NCI-H2227 (cell line): Measurements from ENCODE around the gene FAM120C.

Experiments
- DNase-seq: peaks from one replicate; lab custom pipeline; 2025; ENCODE audit not compliant: unreplicated experiment; lab: John Stamatoyannopoulos, UW

FAM120C gene

GRCh38 chrX:54182864-54183613 is at the start of gene FAM120C:
TSS of gene FAM120C (minus strand) at chrX:54183254. CDS start at chrX:54183198, 56 bp downstream.
- DNase-seq: peak; percentile 90

DNA sequence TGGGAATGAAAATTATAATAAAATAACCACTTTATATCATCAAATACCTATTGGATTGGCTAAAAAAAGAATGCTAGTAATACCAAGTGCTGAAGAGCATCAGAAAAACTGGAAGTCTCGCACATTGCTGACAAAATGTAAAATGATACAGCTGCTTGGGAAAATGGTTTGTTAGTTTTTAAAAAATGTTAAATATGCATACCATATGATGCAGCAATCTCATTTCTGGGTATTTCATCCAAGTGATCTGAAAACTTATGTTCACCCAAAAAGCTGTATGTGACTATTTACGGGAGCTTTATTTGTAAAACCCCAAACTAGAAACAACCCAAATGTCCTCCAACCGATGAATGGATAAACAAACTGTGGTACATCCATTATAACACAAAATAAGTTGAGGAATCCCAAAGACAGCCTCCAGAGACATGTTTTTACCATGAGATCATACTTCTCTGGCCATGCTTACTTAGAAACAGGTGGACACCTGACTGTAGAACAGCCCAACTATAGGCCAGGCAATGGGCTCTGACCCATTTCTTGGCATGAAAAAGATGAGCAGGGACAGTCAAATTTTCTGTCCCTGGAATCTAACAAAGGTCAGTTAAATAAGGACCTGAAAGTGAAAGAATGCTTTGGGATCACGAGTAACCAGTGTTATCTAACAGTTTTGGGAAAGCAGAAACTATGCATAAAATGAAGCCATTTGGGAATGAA is 47.5 kb upstream of the FAM120C start:
- DNase-seq: no peak

DNA sequence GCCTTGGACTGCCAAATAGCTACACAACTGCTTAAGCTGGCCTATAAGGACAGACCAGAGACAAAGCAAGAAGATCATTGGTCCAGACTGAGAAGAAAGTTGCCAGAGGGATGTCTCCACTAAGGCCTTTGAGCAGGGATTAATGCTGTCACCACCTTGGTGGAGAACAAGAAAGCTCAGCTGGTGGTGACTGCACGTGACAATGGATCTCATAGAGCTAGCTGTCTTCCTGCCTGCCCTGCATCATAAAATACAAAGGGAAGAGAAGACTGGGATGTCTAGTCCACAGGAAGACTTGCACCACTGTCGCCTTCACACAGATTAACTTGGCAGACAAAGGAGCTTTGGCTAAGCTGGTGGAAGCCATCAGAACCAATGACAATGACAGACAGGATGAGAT is 40.5 kb upstream of the FAM120C start:
- DNase-seq: no peak

GRCh38 chrX:54213603-54214002 is 30.5 kb upstream of the FAM120C start:
- no peak for DNase-seq

DNA sequence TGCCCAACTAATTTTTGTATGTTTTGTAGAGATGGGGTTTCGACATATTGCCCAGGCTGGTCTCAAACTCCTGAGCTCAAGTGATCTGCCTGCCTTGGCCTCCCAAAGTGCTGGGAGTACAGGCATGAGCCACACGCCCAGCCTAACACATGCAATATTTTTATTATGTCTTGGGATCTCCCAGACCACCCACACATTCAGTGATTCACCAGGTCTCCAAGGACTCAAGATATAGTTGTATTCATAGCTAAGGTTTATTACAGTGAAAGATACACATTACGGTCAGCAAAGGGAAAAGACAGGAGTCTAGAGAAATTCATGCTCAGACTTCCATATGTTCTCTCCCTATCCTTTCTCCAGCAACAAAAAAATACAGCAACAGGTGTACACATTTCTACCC is 25.5 kb upstream of the FAM120C start:
- no peak for DNase-seq

DNA sequence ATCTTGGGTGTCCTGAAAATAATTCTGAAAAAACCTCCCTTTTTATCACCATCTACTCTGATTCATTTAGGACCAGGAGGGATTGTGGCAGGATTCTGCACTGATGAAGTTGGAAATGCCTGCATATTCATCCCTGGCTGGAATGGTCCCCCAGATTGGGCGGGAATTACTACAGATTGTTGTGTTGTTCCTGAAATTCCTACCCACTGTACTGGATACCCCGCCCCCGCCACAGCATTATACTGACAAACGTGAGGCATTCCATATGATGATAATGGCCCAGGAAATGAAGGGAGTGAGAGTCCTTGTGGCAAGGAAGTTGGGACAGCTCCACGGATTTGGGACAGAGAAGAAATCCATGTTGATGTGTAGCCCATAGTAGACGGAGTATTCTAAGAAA is 15.2 kb upstream of the FAM120C start:
- no peak for DNase-seq

DNA sequence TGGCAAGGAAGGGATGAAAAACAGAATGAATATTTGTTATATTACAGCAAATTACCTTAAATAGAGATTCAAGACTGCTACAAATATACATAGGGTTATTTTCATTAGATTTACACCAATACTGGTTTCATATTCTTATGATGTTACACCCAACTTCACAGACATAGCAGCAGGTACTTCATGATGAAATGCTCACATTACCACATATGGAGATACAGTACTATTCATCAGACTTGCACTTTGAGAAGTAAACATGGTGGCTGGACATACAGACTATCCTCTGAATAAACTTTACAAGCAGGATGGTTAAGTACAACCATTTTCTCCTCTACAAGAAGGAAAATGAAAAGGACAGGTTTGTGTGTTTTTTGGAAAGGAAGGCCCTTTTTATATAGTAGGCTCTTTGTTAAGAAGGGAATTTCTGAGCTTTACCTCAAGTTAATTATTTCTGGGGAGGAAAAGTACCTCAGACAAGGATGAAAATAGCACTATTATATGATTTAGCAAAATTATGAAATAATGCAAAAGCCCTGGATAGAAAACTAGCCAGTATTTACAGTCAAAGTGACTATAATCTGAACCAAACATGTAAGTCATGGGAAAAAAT is 12.0 kb upstream of the FAM120C start:
- no peak for DNase-seq

DNA sequence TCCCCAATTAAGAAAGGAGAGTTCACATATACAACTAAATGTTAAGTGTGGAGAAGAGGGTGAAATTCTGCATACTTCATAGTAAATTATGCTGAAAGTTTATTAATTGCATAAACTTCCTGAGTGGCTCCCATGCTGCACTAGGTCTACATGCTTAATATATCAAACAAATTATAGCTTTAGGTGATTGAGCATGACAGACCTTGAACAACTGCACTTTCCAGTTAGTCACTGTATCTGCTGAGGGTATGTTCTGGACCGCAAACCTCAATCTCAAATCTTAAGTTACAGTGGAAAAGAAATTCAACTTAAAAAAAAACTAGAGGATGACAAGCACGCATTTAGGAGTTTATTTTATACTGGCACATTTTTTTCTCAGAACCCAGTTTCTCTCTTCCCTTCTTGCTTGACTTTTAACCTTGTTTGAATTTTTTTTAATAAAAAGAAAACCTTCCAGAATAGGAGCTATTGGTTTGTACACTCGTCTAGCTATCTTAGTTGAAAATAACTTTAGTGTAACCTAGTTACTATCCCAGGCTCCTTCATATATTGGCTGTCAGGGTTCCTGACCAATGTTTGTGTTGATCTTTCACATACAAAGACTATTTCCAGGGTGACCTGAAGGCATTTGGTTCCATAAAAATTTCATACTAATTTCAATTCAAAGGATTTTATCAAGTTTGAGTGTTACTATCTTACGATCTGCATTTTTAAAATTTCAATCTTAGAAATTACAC is 10.2 kb upstream of the FAM120C start:
- DNase-seq: no peak

GRCh38 chrX:54184474-54184873 is 1.4 kb upstream of the FAM120C start:
- no peak for DNase-seq

- peak; percentile 69 for DNase-seq
Measured at GRCh38 chrX:54182194-54182863, 725 bp downstream of the FAM120C start.

GRCh38 chrX:54181202-54181953 is 1.7 kb downstream of the FAM120C start:
- no peak for DNase-seq

- DNase-seq: no peak
Measured at GRCh38 chrX:54180403-54180802, 2.7 kb downstream of the FAM120C start.

- DNase-seq: no peak
Measured at GRCh38 chrX:54178100-54178940, 4.7 kb downstream of the FAM120C start.

DNA sequence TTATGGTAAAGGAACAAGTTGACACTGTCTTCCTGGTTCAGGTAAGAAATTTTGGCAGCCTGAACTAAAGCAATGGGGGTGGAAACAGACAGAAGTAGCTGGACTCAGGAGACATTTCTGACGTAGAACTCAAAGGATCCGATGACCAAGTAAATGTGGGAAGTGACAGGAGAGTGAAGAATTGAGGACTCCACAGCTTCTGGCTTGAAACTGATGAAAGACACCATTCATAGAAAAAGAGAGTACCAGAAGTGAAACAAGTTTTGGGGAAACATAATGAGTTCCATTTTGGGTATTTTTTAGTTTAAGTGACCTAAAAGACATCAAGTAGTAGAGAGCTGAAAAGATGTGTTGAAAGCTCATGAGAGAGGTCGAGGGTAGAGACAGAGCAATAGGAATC is 5.7 kb downstream of the FAM120C start:
- DNase-seq: no peak

GRCh38 chrX:54173791-54174190 is 9.3 kb downstream of the FAM120C start:
- no peak for DNase-seq

- no peak for DNase-seq
Measured at GRCh38 chrX:54172455-54172854, 10.6 kb downstream of the FAM120C start.

GRCh38 chrX:54171527-54172250 is 11.4 kb downstream of the FAM120C start:
- no peak for DNase-seq

DNA sequence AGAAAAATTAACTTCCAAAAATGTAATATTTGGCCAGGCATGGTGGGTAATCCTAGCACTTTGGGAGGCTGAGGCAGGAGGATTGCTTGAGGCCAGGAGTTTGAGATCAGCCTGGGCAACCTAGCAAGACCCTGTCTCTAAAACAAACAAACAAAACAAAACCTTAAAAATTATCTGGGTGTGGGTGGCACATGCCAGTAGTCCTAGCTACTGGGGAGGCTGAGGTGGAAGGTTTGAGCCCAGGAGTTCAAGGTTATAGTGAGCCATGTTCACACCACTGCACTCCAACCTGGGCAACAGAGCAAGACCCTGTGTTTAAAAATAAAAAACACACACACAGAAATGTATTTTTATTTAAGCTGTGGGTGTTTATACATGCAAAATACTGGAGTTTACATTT is 12.0 kb downstream of the FAM120C start:
- no peak for DNase-seq

- DNase-seq: peak; percentile 68
Measured at GRCh38 chrX:54166915-54167314, 16.1 kb downstream of the FAM120C start.
